ENCODE results near the gene FKBP10.
"Not testable (repeated sequence)": the region's sequence is repeated elsewhere in the genome, so short reads cannot be mapped to it uniquely, and the experiment has no call there.

Gene FKBP10

DNA sequence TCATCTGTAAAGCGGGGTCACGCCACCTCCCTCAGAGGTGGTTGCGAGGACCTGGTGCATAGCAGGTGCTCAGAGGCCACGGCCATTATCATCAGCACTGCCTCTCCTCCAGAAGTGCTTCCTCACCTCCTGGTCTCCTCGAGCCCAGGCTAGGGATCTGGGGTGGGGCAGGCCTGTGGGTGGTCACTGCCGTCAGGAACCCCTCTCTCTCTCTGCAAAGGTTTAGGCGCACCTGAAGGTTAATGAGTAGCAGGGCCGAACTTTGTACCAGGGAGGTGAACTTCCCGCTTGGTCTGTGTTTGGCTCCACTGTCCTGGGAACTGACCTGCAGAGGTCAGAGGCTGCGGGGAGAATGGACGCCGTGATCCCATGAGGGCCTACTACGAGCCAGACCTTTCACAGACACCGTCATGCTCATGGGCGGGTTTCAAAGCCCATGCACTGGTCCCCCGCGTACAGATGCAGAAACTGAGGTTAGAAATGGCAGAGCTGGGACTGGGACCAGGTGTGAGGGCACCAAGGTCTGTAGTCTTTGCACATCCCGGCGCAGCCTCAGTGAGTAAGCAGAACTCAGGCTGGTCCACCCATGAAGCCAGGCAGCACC lies 40.1 kb upstream of the FKBP10 start:
- H3K4me3 ChIP-seq (ENCODE audit: low read depth in 1 of 2, low read length in 2 of 2): no peak overlapping the region
- H3K36me3 ChIP-seq (ENCODE audit: control insufficient read depth in 1 of 2, insufficient read depth in 2 of 2, low read length in 2 of 2): peaks cover 20 to 29% of the 10 kb centered on the region in 2 donors
- H3K4me1 ChIP-seq (ENCODE audit: control insufficient read depth in 1 of 2, insufficient read depth in 2 of 2, low read length in 2 of 2): peaks cover 12 to 41% of the 10 kb centered on the region in 2 donors

DNA sequence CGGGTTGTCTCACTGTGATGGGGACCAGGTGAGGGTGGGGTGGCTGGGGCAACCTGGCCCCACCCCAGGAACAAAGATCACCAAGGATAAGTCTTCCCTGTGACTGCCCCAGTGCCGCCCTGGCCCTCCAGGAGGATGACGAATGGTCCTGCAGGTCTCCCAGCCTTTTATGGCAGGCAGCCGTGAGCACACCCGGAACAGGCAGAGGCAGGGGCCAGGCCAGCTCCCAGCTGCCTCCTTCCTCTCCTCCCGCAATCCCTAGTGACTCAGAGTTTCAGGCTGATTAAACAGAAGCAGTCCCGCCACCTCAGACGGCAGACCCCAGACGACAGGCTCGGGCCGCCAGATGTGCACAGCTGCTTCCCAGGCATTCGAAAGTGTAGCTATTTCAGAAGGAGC lies 39.6 kb upstream of the FKBP10 start:
- no peaks in the 10 kb centered on the region for H3K27me3 ChIP-seq (ENCODE audit: low read depth, low read length)
- H3K9me3 ChIP-seq (ENCODE audit: control insufficient read depth in 1 of 2, low read length in 2 of 2): no peaks in the 10 kb centered on the region
- peaks cover 12 to 44% of the 10 kb centered on the region in 2 donors for H3K4me1 ChIP-seq (ENCODE audit: control insufficient read depth in 1 of 2, insufficient read depth in 2 of 2, low read length in 2 of 2)

More for the DNA sequence above, 40.1 kb upstream of the FKBP10 start:
- no peaks in the 10 kb centered on the region for H3K9me3 ChIP-seq (ENCODE audit: control insufficient read depth in 1 of 2, low read length in 2 of 2)
- peak overlapping the region; percentile 85 for H3K27ac ChIP-seq (ENCODE audit: low read length)
- H3K27me3 ChIP-seq (ENCODE audit: low read depth, low read length): no peaks in the 10 kb centered on the region

DNA sequence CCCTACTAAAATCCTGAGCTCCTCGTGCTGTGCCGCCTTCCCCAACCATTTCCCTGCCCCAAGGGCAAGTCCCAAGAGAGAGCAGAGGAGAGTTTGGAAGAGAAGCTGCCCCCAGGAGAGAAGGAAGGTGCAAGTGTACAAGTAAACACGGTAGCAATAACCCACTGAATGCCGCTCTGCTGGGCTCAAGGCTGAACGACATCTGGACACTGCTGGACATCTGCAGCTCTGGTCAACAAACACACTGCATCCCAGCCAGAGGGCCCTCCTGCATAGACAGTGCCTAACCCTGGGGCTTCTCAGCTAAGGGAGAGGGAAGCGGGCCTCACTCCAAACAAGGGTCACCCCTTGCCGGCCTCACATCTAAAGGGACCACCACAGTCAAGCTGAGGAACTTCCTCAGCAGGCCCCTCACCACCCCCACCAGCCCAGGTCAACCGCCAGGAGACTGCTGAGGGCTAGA lies 39.0 kb upstream of the FKBP10 start:
- H3K36me3 ChIP-seq (ENCODE audit: control insufficient read depth in 1 of 2, insufficient read depth in 2 of 2, low read length in 2 of 2): peaks cover 15 to 23% of the 10 kb centered on the region in 2 donors
- H3K9me3 ChIP-seq (ENCODE audit: control insufficient read depth in 1 of 2, low read length in 2 of 2): no peaks in the 10 kb centered on the region
- peaks cover 12 to 45% of the 10 kb centered on the region in 2 donors for H3K4me1 ChIP-seq (ENCODE audit: control insufficient read depth in 1 of 2, insufficient read depth in 2 of 2, low read length in 2 of 2)
- no peak overlapping the region for H3K4me3 ChIP-seq (ENCODE audit: low read depth in 1 of 2, low read length in 2 of 2)
- H3K27me3 ChIP-seq (ENCODE audit: low read depth, low read length): no peaks in the 10 kb centered on the region
- H3K27ac ChIP-seq (ENCODE audit: low read length): peak overlapping the region; percentile 51

More for the DNA sequence above, 39.6 kb upstream of the FKBP10 start:
- Histone ChIP-seq H3K4me3 (ENCODE audit: low read depth in 1 of 2, low read length in 2 of 2) (no peak overlapping the region), H3K36me3 (ENCODE audit: control insufficient read depth in 1 of 2, insufficient read depth in 2 of 2, low read length in 2 of 2) (peaks cover 19 to 25% of the 10 kb centered on the region in 2 donors), H3K27ac (ENCODE audit: low read length) (peak overlapping the region; percentile 85)

DNA sequence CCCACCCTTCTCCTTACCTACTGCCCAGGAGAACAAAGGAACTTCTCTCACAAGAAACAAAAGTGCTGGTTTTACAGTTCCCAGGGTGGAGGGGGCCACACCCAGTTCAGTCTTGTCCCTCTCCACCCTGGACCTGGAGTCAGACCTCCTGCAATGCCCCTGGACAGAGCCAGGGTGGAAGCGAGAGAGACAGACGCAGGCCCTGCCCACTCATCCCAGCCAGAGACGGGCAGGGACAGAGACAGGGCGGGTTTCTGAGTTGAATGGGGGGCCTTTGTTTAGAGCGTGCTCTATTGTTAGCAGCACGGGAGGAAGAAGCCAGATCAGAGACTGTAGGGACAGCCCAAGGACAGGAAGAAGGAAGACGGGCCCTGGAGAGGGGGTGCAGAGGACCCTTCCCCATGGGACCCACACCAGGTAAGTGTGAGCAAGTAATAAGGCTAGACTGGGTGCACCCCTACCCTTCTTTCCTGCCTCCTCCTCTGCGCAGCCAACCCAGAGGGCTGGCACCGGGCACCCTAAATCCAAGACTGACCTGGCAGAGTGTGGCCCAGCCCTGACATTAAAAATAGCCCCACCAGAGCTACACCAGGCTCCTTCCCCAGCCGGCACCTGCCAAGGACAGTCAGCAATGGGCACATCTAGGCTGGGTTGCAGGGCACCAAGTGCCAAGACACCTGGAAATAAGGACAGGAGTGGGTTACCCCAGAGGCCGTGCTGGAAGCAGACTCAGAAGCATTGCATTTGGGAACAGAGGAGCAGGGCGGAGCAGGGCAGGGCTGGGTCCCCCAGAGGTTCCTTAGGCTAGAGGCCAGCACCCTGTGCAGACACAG lies 37.2 kb upstream of the FKBP10 start:
- Histone ChIP-seq H3K4me1 (ENCODE audit: control insufficient read depth in 1 of 2, insufficient read depth in 2 of 2, low read length in 2 of 2) (peaks cover 12 to 50% of the 10 kb centered on the region in 2 donors), H3K4me3 (ENCODE audit: low read depth in 1 of 2, low read length in 2 of 2) (no peak overlapping the region), H3K9me3 (ENCODE audit: control insufficient read depth in 1 of 2, low read length in 2 of 2) (no peaks in the 10 kb centered on the region), H3K27me3 (ENCODE audit: low read depth, low read length) (no peaks in the 10 kb centered on the region), H3K36me3 (ENCODE audit: control insufficient read depth in 1 of 2, insufficient read depth in 2 of 2, low read length in 2 of 2) (peaks cover 6 to 9% of the 10 kb centered on the region in 2 donors), H3K27ac (ENCODE audit: low read length) (peak overlapping the region; percentile 61)

DNA sequence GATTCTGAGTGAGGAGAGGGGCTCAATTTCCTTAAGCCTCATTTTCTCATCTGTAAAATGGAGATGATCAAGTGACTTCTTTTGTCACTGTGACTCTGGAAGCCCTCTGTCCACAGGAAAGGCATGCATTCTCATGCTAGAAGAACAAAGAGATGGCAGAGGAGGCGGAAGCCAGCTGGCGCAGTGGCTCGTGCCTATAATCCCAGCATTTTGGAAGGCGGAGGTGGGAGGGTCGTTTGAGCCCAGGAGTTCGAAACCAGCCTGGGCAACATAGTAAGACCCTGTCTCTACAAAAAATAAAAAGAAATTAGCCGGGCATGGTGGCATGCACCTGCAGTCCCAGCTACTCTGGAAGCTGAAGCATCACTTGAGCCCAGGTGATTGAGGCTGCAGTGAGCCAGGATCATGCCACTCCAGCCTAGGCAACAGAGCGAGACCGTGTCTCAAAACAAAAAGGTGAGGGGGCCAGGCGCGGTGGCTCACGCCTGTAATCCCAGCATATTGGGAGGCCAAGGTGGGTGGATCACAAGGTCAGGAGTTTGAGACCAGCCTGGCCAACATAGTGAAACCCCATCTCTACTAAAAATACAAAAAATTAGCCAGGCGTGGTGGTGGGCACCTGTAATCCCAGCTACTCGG lies 36.4 kb upstream of the FKBP10 start:
- not testable (repeated sequence) for H3K27ac ChIP-seq (ENCODE audit: low read length); H3K4me3 ChIP-seq (ENCODE audit: low read depth in 1 of 2, low read length in 2 of 2); H3K9me3 ChIP-seq (ENCODE audit: control insufficient read depth in 1 of 2, low read length in 2 of 2); H3K27me3 ChIP-seq (ENCODE audit: low read depth, low read length); H3K36me3 ChIP-seq (ENCODE audit: control insufficient read depth in 1 of 2, insufficient read depth in 2 of 2, low read length in 2 of 2)
- H3K4me1 ChIP-seq (ENCODE audit: control insufficient read depth in 1 of 2, insufficient read depth in 2 of 2, low read length in 2 of 2): peaks cover 12 to 50% of the 10 kb centered on the region in 2 donors

DNA sequence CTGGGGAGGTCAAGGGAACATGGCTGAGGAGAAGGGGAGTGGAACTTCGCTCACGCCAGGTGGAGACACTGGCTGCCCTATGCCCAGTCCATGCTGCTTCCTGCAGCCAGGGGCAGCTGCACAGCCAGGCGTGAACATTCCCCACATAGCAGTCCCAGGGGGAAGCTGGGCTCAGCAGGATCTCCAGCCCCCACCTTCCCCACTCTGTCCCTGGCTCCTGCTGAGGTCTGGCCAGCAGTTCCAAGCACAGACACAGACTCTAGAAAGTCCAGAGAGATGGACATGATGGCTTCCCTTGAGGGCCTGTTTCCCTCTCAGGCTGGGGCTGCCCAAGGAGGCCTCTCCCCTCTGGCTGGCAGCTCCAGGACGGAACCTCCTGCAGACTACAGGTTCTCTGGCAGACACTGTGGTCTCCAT lies 35.6 kb upstream of the FKBP10 start:
- H3K4me1 ChIP-seq (ENCODE audit: control insufficient read depth in 1 of 2, insufficient read depth in 2 of 2, low read length in 2 of 2): peaks cover 12 to 54% of the 10 kb centered on the region in 2 donors
- no peak overlapping the region for H3K4me3 ChIP-seq (ENCODE audit: low read depth in 1 of 2, low read length in 2 of 2)
- no peaks in the 10 kb centered on the region for H3K27me3 ChIP-seq (ENCODE audit: low read depth, low read length)
- no peaks in the 10 kb centered on the region for H3K36me3 ChIP-seq (ENCODE audit: control insufficient read depth in 1 of 2, insufficient read depth in 2 of 2, low read length in 2 of 2)
- H3K27ac ChIP-seq (ENCODE audit: low read length): peak overlapping the region; percentile 86
- H3K9me3 ChIP-seq (ENCODE audit: control insufficient read depth in 1 of 2, low read length in 2 of 2): no peaks in the 10 kb centered on the region

DNA sequence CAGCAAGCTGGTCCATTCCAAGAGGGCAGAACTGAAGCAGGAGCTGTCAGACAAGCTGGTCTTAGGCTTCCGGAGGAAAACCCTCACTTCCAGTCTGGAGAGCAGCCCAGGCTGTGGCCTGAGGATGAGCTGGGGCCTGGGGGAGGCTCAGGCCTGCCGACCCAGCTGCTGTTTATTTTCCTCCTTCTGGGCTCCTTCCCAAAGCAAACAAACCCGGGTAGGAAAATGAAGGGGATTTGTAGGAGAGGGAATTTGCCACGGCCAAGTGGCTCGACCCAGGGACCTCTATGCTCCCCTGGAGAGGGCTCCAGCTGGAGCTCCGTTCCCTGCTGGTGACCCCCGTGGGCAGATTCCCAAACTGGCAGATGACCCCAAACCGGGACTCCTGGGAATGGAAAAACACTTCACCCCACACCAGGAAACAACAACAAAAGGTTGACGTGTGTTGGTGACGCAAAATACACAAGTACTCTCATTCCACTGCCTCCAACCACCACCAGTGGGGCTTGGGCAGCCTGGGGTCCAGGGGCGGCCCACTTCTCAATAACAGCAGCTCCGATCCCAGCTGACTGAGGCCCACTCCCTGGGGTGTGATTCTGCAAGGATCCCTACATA lies 35.1 kb upstream of the FKBP10 start:
- peaks cover 8 to 54% of the 10 kb centered on the region in 2 donors for H3K4me1 ChIP-seq (ENCODE audit: control insufficient read depth in 1 of 2, insufficient read depth in 2 of 2, low read length in 2 of 2)
- no peak overlapping the region for H3K4me3 ChIP-seq (ENCODE audit: low read depth in 1 of 2, low read length in 2 of 2)
- no peaks in the 10 kb centered on the region for H3K36me3 ChIP-seq (ENCODE audit: control insufficient read depth in 1 of 2, insufficient read depth in 2 of 2, low read length in 2 of 2)

DNA sequence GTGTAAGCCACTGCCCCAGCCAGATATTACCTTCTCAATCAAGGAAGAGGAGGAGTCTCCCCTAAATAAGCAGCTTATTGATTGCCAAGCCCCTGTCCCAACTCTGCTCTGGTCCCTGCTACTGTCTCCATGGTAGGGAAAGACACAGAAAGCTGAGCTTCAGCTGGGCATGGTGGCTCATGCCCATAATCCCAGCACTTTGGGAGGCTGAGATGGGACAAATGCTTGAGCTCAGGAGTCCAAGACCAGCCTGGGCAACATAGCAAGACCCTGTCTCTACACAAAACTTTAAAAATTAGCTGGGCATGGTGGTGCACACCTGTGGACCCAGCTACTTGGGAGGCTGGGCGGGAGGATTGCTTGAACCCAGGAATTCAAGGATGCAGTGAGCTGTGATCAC lies 32.9 kb upstream of the FKBP10 start:
- H3K27me3 ChIP-seq (ENCODE audit: low read depth, low read length): no peaks in the 10 kb centered on the region
- no peak overlapping the region for H3K27ac ChIP-seq (ENCODE audit: low read length)
- H3K4me3 ChIP-seq (ENCODE audit: low read depth in 1 of 2, low read length in 2 of 2): no peak overlapping the region
- H3K9me3 ChIP-seq (ENCODE audit: control insufficient read depth in 1 of 2, low read length in 2 of 2): no peaks in the 10 kb centered on the region
- peaks cover 3 to 57% of the 10 kb centered on the region in 2 donors for H3K4me1 ChIP-seq (ENCODE audit: control insufficient read depth in 1 of 2, insufficient read depth in 2 of 2, low read length in 2 of 2)
- no peaks in the 10 kb centered on the region for H3K36me3 ChIP-seq (ENCODE audit: control insufficient read depth in 1 of 2, insufficient read depth in 2 of 2, low read length in 2 of 2)

More for the DNA sequence above, 35.1 kb upstream of the FKBP10 start:
- no peaks in the 10 kb centered on the region for H3K27me3 ChIP-seq (ENCODE audit: low read depth, low read length)
- H3K9me3 ChIP-seq (ENCODE audit: control insufficient read depth in 1 of 2, low read length in 2 of 2): no peaks in the 10 kb centered on the region
- H3K27ac ChIP-seq (ENCODE audit: low read length): peak overlapping the region; percentile 86

DNA sequence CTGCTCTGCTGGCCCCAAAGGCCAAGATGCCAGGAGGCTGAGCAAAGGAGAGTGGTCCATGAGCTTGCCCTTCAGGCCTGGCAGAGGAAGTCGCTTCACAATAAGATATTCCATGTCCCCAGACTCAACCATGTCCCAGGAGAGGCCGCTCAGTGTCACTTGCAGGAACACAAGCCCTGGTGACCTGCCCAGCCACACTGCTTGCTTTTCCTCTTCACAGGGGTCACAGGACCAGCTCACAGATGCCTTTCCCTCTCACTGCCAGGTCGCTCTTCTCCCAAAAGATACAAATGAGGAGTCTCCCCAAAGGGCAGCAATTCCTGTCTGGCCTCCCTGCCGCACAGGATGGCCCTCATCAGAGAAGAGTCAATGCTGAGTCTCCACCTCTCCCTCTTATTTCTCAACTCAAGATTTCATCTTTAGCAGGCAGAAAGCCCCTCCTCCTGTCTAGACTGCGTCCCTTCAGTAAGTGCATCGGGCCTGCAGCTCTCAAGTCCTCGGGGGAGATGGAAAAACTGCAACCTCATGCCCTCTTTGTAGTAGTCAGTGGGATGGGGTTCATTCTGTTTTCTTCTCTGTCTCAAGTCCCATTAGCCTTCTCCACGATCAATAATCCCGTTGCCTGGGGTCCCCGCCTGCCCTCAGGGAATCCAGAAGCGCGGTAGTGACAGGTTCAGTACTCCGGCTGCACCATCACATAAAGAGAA lies 31.2 kb upstream of the FKBP10 start:
- peaks cover 3 to 59% of the 10 kb centered on the region in 2 donors for H3K4me1 ChIP-seq (ENCODE audit: control insufficient read depth in 1 of 2, insufficient read depth in 2 of 2, low read length in 2 of 2)

DNA sequence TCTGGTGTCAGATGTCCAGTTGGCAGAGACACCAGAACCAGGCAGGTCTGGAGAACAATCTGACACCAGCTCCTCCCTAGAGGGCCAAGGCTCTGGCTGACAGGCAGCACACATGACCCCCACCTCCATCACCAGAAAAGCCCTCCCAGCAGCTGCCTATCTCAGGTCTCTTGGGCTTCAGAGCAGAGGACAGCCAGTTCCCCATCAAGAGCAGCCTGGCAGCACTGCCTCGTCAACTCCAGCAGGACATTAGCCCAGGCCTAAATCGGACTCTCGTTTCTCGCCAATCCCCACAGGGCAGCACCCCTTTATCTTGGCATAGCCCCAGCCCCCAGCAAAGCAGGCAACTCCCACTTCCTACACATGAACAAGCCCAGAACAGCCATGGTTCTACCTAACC lies 30.7 kb upstream of the FKBP10 start:
- H3K9me3 ChIP-seq (ENCODE audit: control insufficient read depth in 1 of 2, low read length in 2 of 2): no peaks in the 10 kb centered on the region
- peak overlapping the region; percentile 45 for H3K27ac ChIP-seq (ENCODE audit: low read length)
- H3K4me3 ChIP-seq (ENCODE audit: low read depth in 1 of 2, low read length in 2 of 2): no peak overlapping the region
- H3K4me1 ChIP-seq (ENCODE audit: control insufficient read depth in 1 of 2, insufficient read depth in 2 of 2, low read length in 2 of 2): peaks cover 3 to 53% of the 10 kb centered on the region in 2 donors
- H3K36me3 ChIP-seq (ENCODE audit: control insufficient read depth in 1 of 2, insufficient read depth in 2 of 2, low read length in 2 of 2): no peaks in the 10 kb centered on the region
- H3K27me3 ChIP-seq (ENCODE audit: low read depth, low read length): no peaks in the 10 kb centered on the region

More for the DNA sequence above, 31.2 kb upstream of the FKBP10 start:
- Histone ChIP-seq H3K4me3 (ENCODE audit: low read depth in 1 of 2, low read length in 2 of 2) (no peak overlapping the region), H3K27me3 (ENCODE audit: low read depth, low read length) (no peaks in the 10 kb centered on the region), H3K27ac (ENCODE audit: low read length) (peak overlapping the region; percentile 45), H3K9me3 (ENCODE audit: control insufficient read depth in 1 of 2, low read length in 2 of 2) (no peaks in the 10 kb centered on the region), H3K36me3 (ENCODE audit: control insufficient read depth in 1 of 2, insufficient read depth in 2 of 2, low read length in 2 of 2) (no peaks in the 10 kb centered on the region)
